GM06990 (cell line): Measurements from ENCODE around the gene HPDL.
A peak's percentile ranks its signal among the peaks of the same experiment; 100 is the strongest.
"Not testable (repeated sequence)": the region's sequence is repeated elsewhere in the genome, so short reads cannot be mapped to it uniquely, and the experiment has no call there.

ENCODE experiments used
- DNase-seq: peaks from one replicate; pipeline ENCODE4 v3.0.0-alpha.2; 2011; ENCODE audit not compliant: insufficient read length; ENCODE audit errors: extremely low read depth
- H3K27me3 ChIP-seq: replicated peaks from 2 replicates; pipeline ENCODE4 v1.6.0; 2011; ENCODE audit warnings: low read length; ENCODE audit not compliant: control insufficient read depth, insufficient read depth
- H3K36me3 ChIP-seq: 2 replicates; pipeline ENCODE4 v1.5.1; 2011; ENCODE audit warnings: low read length; ENCODE audit not compliant: control insufficient read depth, insufficient read depth
- H3K4me3 ChIP-seq: replicated peaks from 2 replicates; pipeline ENCODE4 v1.5.1; 2011; ENCODE audit warnings: low read depth, mild to moderate bottlenecking, control low read depth, low read length
- TF ChIP-seq, protein P1 (sequence below): IDR thresholded peaks from 2 replicates; pipeline ENCODE4 v1.5.1; 2011; ENCODE audit warnings: low read length, control low read depth, mild to moderate bottlenecking, inconsistent platforms; ENCODE audit not compliant: insufficient read depth, poor library complexity, severe bottlenecking

Gene HPDL

DNA sequence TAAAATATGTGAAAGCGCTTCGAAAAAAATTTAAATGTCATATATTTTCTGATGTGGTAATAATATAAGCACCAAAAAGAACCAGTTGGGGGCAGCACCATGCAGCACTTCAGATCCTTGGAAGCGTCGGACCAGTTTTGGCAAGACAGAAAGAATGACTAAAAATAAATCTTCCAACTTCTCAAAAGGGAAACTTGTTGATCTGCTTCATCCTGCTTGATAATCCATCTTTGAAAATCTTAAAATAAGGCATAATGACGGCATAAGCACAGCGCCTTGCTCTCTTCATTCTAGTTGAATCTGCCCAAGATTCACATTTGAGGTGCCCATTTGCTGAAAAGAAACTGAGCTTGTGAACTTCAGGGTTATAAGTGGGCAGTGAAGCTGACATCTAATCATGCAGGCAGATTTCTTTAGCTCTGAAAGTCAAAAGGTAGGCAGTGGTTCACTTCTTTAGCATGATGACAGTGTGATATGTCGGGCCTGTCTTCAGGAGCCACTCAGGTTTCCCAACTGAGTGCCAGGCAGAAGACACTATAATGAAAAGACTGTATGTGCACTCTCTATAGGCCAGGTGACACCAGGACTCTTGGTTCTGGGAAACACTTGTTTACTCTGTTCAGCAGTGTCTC, 33.3 kb downstream of the HPDL start:
- DNase-seq = no peak
- Histone ChIP-seq H3K36me3 (no peaks in the 10 kb centered on the region), H3K4me3 (no peak overlapping the region), H3K27me3 (no peaks in the 10 kb centered on the region)
- TF ChIP-seq, protein P1, sequence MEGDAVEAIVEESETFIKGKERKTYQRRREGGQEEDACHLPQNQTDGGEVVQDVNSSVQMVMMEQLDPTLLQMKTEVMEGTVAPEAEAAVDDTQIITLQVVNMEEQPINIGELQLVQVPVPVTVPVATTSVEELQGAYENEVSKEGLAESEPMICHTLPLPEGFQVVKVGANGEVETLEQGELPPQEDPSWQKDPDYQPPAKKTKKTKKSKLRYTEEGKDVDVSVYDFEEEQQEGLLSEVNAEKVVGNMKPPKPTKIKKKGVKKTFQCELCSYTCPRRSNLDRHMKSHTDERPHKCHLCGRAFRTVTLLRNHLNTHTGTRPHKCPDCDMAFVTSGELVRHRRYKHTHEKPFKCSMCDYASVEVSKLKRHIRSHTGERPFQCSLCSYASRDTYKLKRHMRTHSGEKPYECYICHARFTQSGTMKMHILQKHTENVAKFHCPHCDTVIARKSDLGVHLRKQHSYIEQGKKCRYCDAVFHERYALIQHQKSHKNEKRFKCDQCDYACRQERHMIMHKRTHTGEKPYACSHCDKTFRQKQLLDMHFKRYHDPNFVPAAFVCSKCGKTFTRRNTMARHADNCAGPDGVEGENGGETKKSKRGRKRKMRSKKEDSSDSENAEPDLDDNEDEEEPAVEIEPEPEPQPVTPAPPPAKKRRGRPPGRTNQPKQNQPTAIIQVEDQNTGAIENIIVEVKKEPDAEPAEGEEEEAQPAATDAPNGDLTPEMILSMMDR = peak; percentile 46

DNA sequence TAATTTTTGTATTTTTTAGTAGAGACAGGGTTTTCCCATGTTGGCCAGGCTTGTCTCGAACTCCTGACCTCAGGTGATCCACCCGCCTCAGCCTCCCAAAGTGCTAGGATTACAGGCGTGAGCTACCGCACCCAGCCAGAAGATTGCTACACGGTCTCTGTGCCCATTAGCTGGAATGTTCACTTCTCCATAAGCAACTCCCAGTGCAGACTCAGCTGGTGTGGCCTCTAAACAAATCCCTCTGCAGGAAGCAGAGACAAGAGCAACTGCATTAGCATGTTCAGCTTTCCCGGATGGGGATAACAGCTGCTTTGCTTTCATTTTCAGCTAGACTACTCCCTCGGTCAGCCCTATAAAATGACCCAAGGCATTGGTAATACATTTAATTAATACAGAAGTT, 34.3 kb downstream of the HPDL start:
- not testable (repeated sequence) for H3K4me3 ChIP-seq, DNase-seq, H3K27me3 ChIP-seq, H3K36me3 ChIP-seq

DNA sequence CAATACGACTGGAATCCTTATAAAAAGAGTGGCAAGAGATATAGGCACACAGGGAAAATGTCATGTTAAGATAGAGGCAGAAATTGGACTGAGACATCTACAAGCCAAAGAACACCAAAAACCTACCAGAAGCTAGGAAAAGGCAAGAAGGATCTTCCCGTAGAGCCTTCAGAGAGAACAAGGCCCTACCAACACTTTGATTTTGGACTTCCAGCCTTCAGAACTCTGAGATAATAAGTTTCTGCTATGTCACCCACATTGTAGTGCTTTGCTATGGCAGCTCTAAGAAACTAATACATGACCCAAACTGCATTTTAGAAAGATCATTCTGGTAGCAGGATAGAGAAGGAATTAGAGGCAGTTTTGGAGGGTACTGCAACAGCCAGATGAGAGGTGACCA, 37.6 kb downstream of the HPDL start:
- DNase-seq = no peak
- Histone ChIP-seq H3K4me3 (no peak overlapping the region), H3K36me3 (no peaks in the 10 kb centered on the region), H3K27me3 (no peaks in the 10 kb centered on the region)
- TF ChIP-seq, protein P1 = no peak

DNA sequence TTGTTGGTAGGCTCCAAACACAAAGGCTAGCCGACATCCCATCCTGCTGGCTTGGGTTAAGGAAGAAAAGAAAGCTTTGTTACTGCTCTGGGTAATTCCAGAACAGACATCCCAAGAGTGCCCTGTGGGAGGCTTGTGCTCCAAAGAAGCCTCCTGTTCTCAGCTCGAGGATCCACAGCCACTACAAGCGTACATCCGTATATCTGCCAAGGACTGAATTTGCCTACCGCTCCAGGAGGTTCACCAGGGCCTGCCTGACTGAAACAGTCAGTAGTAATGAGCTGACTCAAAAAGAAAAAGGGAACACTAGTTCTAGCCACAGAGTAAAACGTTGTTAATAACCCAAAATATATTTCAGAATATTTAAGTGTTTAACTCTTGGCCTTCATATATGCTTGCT, 38.4 kb downstream of the HPDL start:
- no peak overlapping the region for H3K4me3 ChIP-seq
- no peak for DNase-seq
- TF ChIP-seq, protein P1 = no peak

DNA sequence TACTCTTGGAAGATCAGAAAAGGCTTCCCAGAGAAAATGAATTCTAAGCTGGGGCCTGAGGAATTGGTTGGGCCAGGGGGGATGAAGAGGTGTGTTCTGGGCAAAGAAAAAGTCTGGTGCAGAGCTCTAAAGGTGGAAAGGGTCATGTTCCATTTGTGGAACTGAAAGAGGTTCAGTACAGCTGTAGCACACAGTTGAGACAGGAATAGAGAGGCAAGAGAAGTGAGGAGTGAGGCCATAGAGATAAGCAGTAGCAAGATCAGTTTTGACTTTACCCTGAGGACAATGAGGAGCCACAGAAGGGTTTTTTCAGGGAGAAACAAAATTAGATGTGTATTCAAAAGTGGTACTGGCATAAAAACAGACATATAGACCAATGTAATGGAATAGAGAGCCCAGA, 43.9 kb downstream of the HPDL start:
- DNase-seq = no peak
- no peaks in the 10 kb centered on the region for H3K27me3 ChIP-seq
- TF ChIP-seq, protein P1 = no peak
- no peak overlapping the region for H3K4me3 ChIP-seq
- H3K36me3 ChIP-seq = no peaks in the 10 kb centered on the region

More for the DNA sequence above, 38.4 kb downstream of the HPDL start:
- no peaks in the 10 kb centered on the region for H3K27me3 ChIP-seq
- no peaks in the 10 kb centered on the region for H3K36me3 ChIP-seq

DNA sequence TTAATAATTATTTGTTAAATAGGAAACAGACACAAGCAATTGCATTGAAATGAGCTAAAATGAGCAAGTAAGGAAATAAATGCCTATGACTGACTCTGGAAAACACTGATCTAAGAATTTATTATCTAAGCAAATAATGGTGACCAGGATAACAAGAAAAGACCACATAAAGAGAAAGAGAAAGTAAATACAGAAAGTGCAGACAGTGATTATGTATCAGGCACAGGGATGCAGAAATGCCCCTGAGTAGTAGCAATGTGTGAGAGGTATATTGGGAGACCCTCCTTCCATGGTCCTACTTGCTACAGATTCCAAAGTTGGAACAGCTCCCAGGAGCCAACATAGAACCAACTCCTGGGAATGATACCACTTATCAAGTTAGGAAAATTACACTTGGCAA, 46.9 kb downstream of the HPDL start:
- no peak for DNase-seq
- TF ChIP-seq, protein P1 = no peak
- Histone ChIP-seq H3K27me3 (no peaks in the 10 kb centered on the region), H3K36me3 (no peaks in the 10 kb centered on the region), H3K4me3 (no peak overlapping the region)
